Loucy (cell line): ENCODE measurements around the gene CLSTN2.

Source experiments
- H2AFZ ChIP-seq: fragments of 200-600 bp; sonication (generic); 2 replicates; pipeline ENCODE4 v1.6.0; 2016; ENCODE audit warnings: antibody characterized with exemption, mild to moderate bottlenecking, low read length, moderate library complexity
- H3F3A ChIP-seq: fragments of 200-600 bp; 2 replicates; pipeline ENCODE4 v1.6.0; 2016; ENCODE audit warnings: antibody characterized with exemption, low read depth, mild to moderate bottlenecking
- H3K27me3 ChIP-seq: fragments of 200-600 bp; sonication (generic); 2 replicates; pipeline ENCODE4 v1.6.1; 2014; ENCODE audit warnings: low read length, mild to moderate bottlenecking; ENCODE audit not compliant: insufficient read depth, poor library complexity, severe bottlenecking
- H3K36me3 ChIP-seq: fragments of 200-600 bp; sonication (generic); 2 replicates; pipeline ENCODE4 v1.6.1; 2016; ENCODE audit warnings: low read length; ENCODE audit not compliant: insufficient read depth
- H3K4me1 ChIP-seq: fragments of 200-600 bp; sonication (generic); 2 replicates; pipeline ENCODE4 v1.5.1; 2014; ENCODE audit warnings: low read length, mild to moderate bottlenecking; ENCODE audit not compliant: insufficient read depth, poor library complexity, severe bottlenecking
- H3K4me2 ChIP-seq: fragments of 200-600 bp; sonication (generic); 2 replicates; pipeline ENCODE4 v1.6.0; 2014; ENCODE audit warnings: antibody characterized with exemption, low read length, low read depth, mild to moderate bottlenecking; ENCODE audit not compliant: poor library complexity, severe bottlenecking
- H3K4me3 ChIP-seq: fragments of 200-600 bp; sonication (generic); 2 replicates; pipeline ENCODE4 v1.5.1; 2014; ENCODE audit warnings: low read length, mild to moderate bottlenecking, mixed read lengths; ENCODE audit not compliant: poor library complexity, severe bottlenecking
- H3K79me2 ChIP-seq: fragments of 200-600 bp; sonication (generic); 2 replicates; pipeline ENCODE4 v1.6.1; 2014; ENCODE audit warnings: low read length; ENCODE audit not compliant: insufficient read depth
- H3K9ac ChIP-seq: fragments of 200-600 bp; sonication (generic); 2 replicates; pipeline ENCODE4 v1.6.0; 2014; ENCODE audit warnings: mild to moderate bottlenecking, low read depth, low read length, moderate library complexity; ENCODE audit not compliant: poor library complexity, severe bottlenecking
- H3K9me2 ChIP-seq: fragments of 200-600 bp; sonication (generic); replicated peaks from 2 replicates; pipeline ENCODE4 v1.6.1; 2016; ENCODE audit warnings: low read depth, low read length, mixed read lengths
- H3K9me3 ChIP-seq: fragments of 200-600 bp; sonication (generic); 2 replicates; pipeline ENCODE4 v1.6.1; 2014; ENCODE audit warnings: mild to moderate bottlenecking, antibody characterized with exemption, low read length, low read depth; ENCODE audit not compliant: insufficient read depth
- H4K20me1 ChIP-seq: fragments of 200-600 bp; sonication (generic); 2 replicates; pipeline ENCODE4 v1.6.0; 2014; ENCODE audit warnings: antibody characterized with exemption, low read length, mild to moderate bottlenecking; ENCODE audit not compliant: insufficient read depth, poor library complexity, severe bottlenecking
- EZH2phosphoT487 ChIP-seq: fragments of 200-600 bp; IDR thresholded peaks from 2 replicates; pipeline ENCODE4 v1.6.1; 2018; ENCODE audit warnings: antibody characterized with exemption, mild to moderate bottlenecking, moderate library complexity, borderline replicate concordance
- TF ChIP-seq, protein P1 (sequence below): fragments of 200-600 bp; sonication (generic); conservative IDR thresholded peaks from 2 replicates; pipeline ENCODE4 v1.5.1; 2014; ENCODE audit warnings: mild to moderate bottlenecking, antibody characterized with exemption, low read length

Gene CLSTN2

DNA sequence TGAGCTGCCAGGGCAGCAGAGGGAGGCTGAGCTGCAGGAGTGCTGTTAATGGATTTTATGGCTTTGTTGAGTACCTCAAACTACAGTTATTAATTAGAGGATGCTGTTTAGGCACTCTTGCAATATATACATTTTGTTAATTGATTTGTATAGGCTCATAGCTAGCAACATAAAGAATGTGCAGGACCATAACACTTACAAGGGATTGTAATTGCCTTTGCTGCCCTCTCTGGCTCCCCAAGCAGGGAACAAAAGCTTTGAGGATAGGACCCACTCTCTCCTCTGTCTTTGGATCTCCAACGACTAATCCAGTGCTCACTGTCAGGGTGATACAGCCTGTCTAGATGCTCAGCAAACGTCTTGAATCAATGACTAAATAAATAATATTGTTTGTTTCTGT lies 1.2 kb upstream of the CLSTN2 start:
- Histone ChIP-seq H3K36me3 (no peaks in the 10 kb centered on the region), H3K4me1 (no peaks in the 10 kb centered on the region), H3K9ac (no peak overlapping the region), H4K20me1 (no peaks in the 10 kb centered on the region), H3F3A (no peaks in the 10 kb centered on the region), H2AFZ (no peak overlapping the region), H3K79me2 (no peaks in the 10 kb centered on the region), H3K27me3 (no peaks in the 10 kb centered on the region), H3K4me2 (no peak overlapping the region), H3K4me3 (no peak overlapping the region), H3K9me2 (no peaks in the 10 kb centered on the region), H3K9me3 (no peaks in the 10 kb centered on the region)
- TF ChIP-seq EZH2phosphoT487 = no peak
- TF ChIP-seq, protein P1, sequence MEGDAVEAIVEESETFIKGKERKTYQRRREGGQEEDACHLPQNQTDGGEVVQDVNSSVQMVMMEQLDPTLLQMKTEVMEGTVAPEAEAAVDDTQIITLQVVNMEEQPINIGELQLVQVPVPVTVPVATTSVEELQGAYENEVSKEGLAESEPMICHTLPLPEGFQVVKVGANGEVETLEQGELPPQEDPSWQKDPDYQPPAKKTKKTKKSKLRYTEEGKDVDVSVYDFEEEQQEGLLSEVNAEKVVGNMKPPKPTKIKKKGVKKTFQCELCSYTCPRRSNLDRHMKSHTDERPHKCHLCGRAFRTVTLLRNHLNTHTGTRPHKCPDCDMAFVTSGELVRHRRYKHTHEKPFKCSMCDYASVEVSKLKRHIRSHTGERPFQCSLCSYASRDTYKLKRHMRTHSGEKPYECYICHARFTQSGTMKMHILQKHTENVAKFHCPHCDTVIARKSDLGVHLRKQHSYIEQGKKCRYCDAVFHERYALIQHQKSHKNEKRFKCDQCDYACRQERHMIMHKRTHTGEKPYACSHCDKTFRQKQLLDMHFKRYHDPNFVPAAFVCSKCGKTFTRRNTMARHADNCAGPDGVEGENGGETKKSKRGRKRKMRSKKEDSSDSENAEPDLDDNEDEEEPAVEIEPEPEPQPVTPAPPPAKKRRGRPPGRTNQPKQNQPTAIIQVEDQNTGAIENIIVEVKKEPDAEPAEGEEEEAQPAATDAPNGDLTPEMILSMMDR = no peak

DNA sequence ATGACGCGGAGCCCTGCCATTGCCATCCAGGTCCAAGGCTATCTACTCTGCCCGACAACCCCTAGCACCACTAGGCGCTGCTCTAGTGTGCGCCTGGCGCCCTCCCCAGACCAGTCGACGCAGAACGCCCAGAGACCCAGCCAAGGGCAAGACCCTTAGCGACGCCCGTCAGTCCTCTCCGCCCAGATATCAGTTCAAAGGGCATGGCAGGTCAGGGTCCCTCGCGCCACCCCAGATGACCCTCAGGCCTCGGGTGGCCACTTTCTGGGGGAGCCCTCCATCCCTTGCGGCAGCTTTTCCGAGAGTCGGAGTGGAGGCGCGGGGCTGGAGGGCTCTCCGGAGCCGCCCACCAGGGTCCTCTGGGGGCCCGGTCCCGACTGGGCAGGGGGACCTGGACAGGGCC lies 371 bp upstream of the CLSTN2 start:
- no peaks in the 10 kb centered on the region for H3K4me1 ChIP-seq
- no peak overlapping the region for H3K9ac ChIP-seq
- H3K79me2 ChIP-seq = no peaks in the 10 kb centered on the region
- no peaks in the 10 kb centered on the region for H3K36me3 ChIP-seq
- no peaks in the 10 kb centered on the region for H4K20me1 ChIP-seq
- no peak overlapping the region for H3K4me2 ChIP-seq
- H3F3A ChIP-seq = no peaks in the 10 kb centered on the region
- no peaks in the 10 kb centered on the region for H3K9me3 ChIP-seq
- H3K27me3 ChIP-seq = no peaks in the 10 kb centered on the region
- no peak for TF ChIP-seq EZH2phosphoT487
- TF ChIP-seq, protein P1 = no peak
- H3K4me3 ChIP-seq = no peak overlapping the region
- H3K9me2 ChIP-seq = no peaks in the 10 kb centered on the region
- no peak overlapping the region for H2AFZ ChIP-seq

DNA sequence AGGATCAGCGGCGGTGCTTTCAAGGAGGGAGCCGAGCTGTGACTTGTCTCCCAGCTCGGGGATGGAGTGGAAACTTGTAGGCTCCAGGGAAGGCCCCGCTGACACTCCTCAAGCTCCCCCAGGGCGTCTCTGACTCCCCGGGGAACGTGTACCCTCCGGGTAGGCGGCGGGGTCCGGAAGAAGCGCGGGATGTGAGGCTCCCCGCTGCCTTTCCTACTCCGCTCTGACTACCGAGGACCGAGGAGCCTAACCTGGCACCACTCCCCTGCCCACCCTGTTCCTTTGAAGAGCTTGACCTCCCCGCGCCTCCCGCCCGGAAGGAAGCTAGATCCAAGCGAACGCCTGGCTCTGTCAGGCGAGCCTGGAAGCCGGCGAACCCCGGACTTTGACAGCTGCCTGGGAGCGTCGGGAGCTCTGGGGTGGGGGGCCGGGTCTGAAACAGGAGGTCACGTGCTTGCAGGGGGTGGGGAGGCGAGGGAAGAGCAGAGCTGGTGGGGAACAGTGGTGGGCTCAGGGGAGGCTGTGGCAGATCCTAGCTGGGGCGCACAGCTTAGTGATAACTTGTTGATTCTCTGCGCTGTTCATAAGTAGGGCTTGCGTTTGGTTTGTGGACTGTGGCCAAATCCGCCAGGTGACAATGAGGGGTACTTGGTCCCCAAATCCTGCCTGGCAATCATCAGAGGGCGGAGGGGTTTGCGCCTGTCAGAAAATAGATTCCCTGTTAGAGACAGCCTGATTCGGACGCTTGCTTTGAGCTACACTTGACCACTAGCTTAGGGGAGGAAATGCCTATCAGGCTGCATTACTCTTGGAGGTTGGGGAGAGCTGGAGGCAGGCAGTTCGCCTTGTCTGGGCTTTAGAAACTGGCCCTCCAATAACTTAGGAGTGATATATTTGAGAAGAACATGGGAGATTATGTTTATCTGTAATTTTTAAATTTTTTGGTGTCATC lies 1.2 kb downstream of the CLSTN2 start:
- H3K4me3 ChIP-seq = no peak overlapping the region
- no peaks in the 10 kb centered on the region for H3K4me1 ChIP-seq
- H3K27me3 ChIP-seq = no peaks in the 10 kb centered on the region
- no peaks in the 10 kb centered on the region for H3K36me3 ChIP-seq
- no peaks in the 10 kb centered on the region for H3K79me2 ChIP-seq
- H3K9ac ChIP-seq = no peak overlapping the region
- no peaks in the 10 kb centered on the region for H3K9me3 ChIP-seq
- H3F3A ChIP-seq = no peaks in the 10 kb centered on the region
- no peaks in the 10 kb centered on the region for H4K20me1 ChIP-seq
- H3K4me2 ChIP-seq = no peak overlapping the region
- no peak overlapping the region for H2AFZ ChIP-seq
- no peaks in the 10 kb centered on the region for H3K9me2 ChIP-seq
- no peak for TF ChIP-seq EZH2phosphoT487
- TF ChIP-seq, protein P1 = no peak
